ENCODE data around the gene SERPINA1. TPM values are rescaled to one million over a fixed set of nuclear protein-coding genes. Genes with fewer than 3 reads are reported as not detected.

SERPINA1 gene
- total RNA-seq, 4 donors from 2014 or later = 10.5 to 25.4 (median 18.9) TPM

GRCh38 chr14:94337274-94337673, 51.1 kb downstream of the SERPINA1 start:
- Histone ChIP-seq H3K36me3 (no peaks in the 10 kb centered on the region), H3K4me1 (peaks cover 4 to 8% of the 10 kb centered on the region in 2 donors), H3K4me3 (replicated peaks in 1 of 3) (no peak overlapping the region), H3K9me3 (no peaks in the 10 kb centered on the region), H3K27me3 (no peaks in the 10 kb centered on the region), H3K27ac (no peak overlapping the region)
- intact Hi-C loops (cut with DNase I) = no loop called here
- TF ChIP-seq CTCF (IDR thresholded peaks at IDR 0.05) = no peak
- TF ChIP-seq POLR2A (IDR thresholded peaks at IDR 0.05) = no peak
- DNase-seq = no peak
- WGBS, 2 donors = 84% methylated on average over 6 of the region's 6 CpGs

- intact Hi-C loops (cut with DNase I) = no loop called here
- H3K27me3 ChIP-seq = no peaks in the 10 kb centered on the region
- H3K27ac ChIP-seq = no peak overlapping the region
- TF ChIP-seq CTCF (IDR thresholded peaks at IDR 0.05) = no peak
- DNase-seq = no peak
- no peak overlapping the region for H3K4me3 ChIP-seq (replicated peaks in 1 of 3)
- H3K4me1 ChIP-seq = no peaks in the 10 kb centered on the region
- WGBS, 2 donors = 58 to 68% methylated on average over 4 of the region's 4 CpGs
- H3K9me3 ChIP-seq = no peaks in the 10 kb centered on the region
- H3K36me3 ChIP-seq = no peaks in the 10 kb centered on the region
Observed at GRCh38 chr14:94334872-94335271, 53.5 kb downstream of the SERPINA1 start.

GRCh38 chr14:94332587-94332986, 55.8 kb downstream of the SERPINA1 start:
- Histone ChIP-seq H3K4me3 (replicated peaks in 1 of 3) (no peak overlapping the region), H3K4me1 (no peaks in the 10 kb centered on the region), H3K36me3 (no peaks in the 10 kb centered on the region), H3K27ac (no peak overlapping the region), H3K9me3 (no peaks in the 10 kb centered on the region), H3K27me3 (no peaks in the 10 kb centered on the region)
- TF ChIP-seq CTCF (IDR thresholded peaks at IDR 0.05) = no peak
- no peak for TF ChIP-seq POLR2A (IDR thresholded peaks at IDR 0.05)
- no peak for DNase-seq
- intact Hi-C loops (cut with DNase I) = no loop called here

- TF ChIP-seq CTCF (IDR thresholded peaks at IDR 0.05) = no peak
- H3K27ac ChIP-seq = no peak overlapping the region
- H3K4me3 ChIP-seq (replicated peaks in 1 of 3) = no peak overlapping the region
- WGBS, 2 donors = 72 to 75% methylated on average over 7 of the region's 7 CpGs
- H3K9me3 ChIP-seq = no peaks in the 10 kb centered on the region
- no peaks in the 10 kb centered on the region for H3K4me1 ChIP-seq
- intact Hi-C loops (cut with DNase I) = no loop called here
- DNase-seq = no peak
- no peaks in the 10 kb centered on the region for H3K36me3 ChIP-seq
- no peaks in the 10 kb centered on the region for H3K27me3 ChIP-seq
Observed at GRCh38 chr14:94332063-94332583, 56.3 kb downstream of the SERPINA1 start.

GRCh38 chr14:94331462-94331861, 56.9 kb downstream of the SERPINA1 start:
- Histone ChIP-seq H3K9me3 (no peaks in the 10 kb centered on the region), H3K27ac (no peak overlapping the region), H3K4me3 (replicated peaks in 1 of 3) (no peak overlapping the region), H3K4me1 (no peaks in the 10 kb centered on the region), H3K36me3 (no peaks in the 10 kb centered on the region), H3K27me3 (no peaks in the 10 kb centered on the region)
- DNase-seq = no peak
- TF ChIP-seq CTCF (IDR thresholded peaks at IDR 0.05) = no peak
- no peak for TF ChIP-seq POLR2A (IDR thresholded peaks at IDR 0.05)
- WGBS, 2 donors = 93 to 100% methylated on average over 5 of the region's 5 CpGs
- intact Hi-C loops (cut with DNase I) = no loop called here
